ENCODE measurements around the gene CCSAP.

- TF ChIP-seq POLR2A (IDR thresholded peaks at IDR 0.05; ENCODE audit: low read length) (no peak), GATA1 (IDR thresholded peaks at IDR 0.05; ENCODE audit: low read depth, low read length) (no peak)
Observed at GRCh38 chr1:229309074-229309473, 33.8 kb downstream of the CCSAP start.

All from erythroblast (primary cell).